Mucosa of stomach (tissue), 1 donor: ENCODE measurements around the gene NEGR1.

Experiments used
- H3K27me3 ChIP-seq: one replicate; pipeline ENCODE4 v1.7.0; 2013; ENCODE audit warnings: mild to moderate bottlenecking, low read length; ENCODE audit not compliant: control insufficient read depth, insufficient read depth
- H3K36me3 ChIP-seq: one replicate; pipeline ENCODE4 v1.7.0; 2013; ENCODE audit warnings: low read length; ENCODE audit not compliant: control insufficient read depth, insufficient read depth
- H3K4me1 ChIP-seq: one replicate; pipeline ENCODE4 v1.7.0; 2013; ENCODE audit warnings: mild to moderate bottlenecking, low read length; ENCODE audit not compliant: control insufficient read depth, insufficient read depth
- H3K4me3 ChIP-seq: one replicate; pipeline ENCODE4 v1.7.0; 2013; ENCODE audit warnings: low read length
- H3K9ac ChIP-seq: one replicate; pipeline ENCODE4 v1.7.0; 2013; ENCODE audit warnings: mild to moderate bottlenecking, low read length, moderate library complexity
- H3K9me3 ChIP-seq: one replicate; pipeline ENCODE4 v1.7.0; 2013; ENCODE audit warnings: mild to moderate bottlenecking, low read length, moderate library complexity; ENCODE audit not compliant: control insufficient read depth
- donor health status: Pancreatic carcinoma.

NEGR1 gene

GRCh38 chr1:71859806-71860205 lies 422.5 kb downstream of the NEGR1 start:
- no peak overlapping the region for H3K9ac ChIP-seq
- H3K4me3 ChIP-seq, result no peak overlapping the region
- H3K9me3 ChIP-seq, result no peaks in the 10 kb centered on the region
- H3K4me1 ChIP-seq, result no peaks in the 10 kb centered on the region
- H3K27me3 ChIP-seq, result no peaks in the 10 kb centered on the region
- no peaks in the 10 kb centered on the region for H3K36me3 ChIP-seq

DNA sequence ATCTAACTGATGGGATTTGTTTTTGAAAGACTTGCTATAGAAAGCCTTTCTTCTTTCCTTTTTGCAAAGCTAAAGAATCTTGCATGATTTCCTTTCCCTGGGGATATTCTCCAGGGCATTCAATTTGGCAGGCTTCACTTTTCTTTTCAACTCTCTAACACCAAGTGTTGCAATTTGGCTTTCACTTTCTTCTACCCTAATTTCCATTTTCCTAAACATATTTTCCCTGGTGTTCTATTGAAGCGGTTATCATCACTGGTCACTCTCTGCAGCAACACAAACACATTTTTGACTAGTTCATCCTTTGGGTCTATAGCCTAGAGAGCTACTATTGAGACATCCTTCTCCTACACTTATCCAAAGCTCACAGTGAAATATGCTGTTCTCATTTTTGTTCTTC lies 424.5 kb downstream of the NEGR1 start:
- Histone ChIP-seq H3K4me3 (no peak overlapping the region), H3K36me3 (no peaks in the 10 kb centered on the region), H3K9me3 (no peaks in the 10 kb centered on the region), H3K27me3 (no peaks in the 10 kb centered on the region), H3K4me1 (no peaks in the 10 kb centered on the region), H3K9ac (no peak overlapping the region)

DNA sequence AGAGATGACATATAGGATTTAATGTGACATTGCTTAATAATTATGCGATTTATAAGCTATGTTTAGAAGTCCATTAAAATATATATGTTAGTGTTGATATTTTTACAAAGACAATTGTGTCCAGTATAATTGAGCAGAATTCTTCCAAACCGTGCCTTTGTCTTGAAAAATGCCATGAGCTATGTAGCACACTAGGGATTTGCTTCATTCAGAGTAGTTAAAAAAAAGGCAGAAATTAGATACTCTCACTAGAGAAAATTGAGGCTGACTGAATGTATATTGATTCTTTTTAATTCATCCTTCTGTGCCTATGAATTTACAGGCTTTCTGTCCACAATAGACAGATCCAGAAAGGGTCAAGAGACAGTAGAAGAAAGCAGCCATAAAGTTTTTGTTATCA lies 429.0 kb downstream of the NEGR1 start:
- H3K27me3 ChIP-seq, result no peaks in the 10 kb centered on the region

GRCh38 chr1:71850936-71851335 lies 431.4 kb downstream of the NEGR1 start:
- no peak overlapping the region for H3K4me3 ChIP-seq
- H3K36me3 ChIP-seq, result no peaks in the 10 kb centered on the region
- no peaks in the 10 kb centered on the region for H3K27me3 ChIP-seq
- no peaks in the 10 kb centered on the region for H3K4me1 ChIP-seq
- no peak overlapping the region for H3K9ac ChIP-seq
- no peaks in the 10 kb centered on the region for H3K9me3 ChIP-seq

More for the DNA sequence above, 429.0 kb downstream of the NEGR1 start:
- Histone ChIP-seq H3K9ac (no peak overlapping the region), H3K4me3 (no peak overlapping the region), H3K9me3 (no peaks in the 10 kb centered on the region), H3K4me1 (no peaks in the 10 kb centered on the region), H3K36me3 (no peaks in the 10 kb centered on the region)

GRCh38 chr1:71850515-71850914 lies 431.8 kb downstream of the NEGR1 start:
- Histone ChIP-seq H3K27me3 (no peaks in the 10 kb centered on the region), H3K9ac (no peak overlapping the region), H3K4me3 (no peak overlapping the region), H3K36me3 (no peaks in the 10 kb centered on the region), H3K4me1 (no peaks in the 10 kb centered on the region), H3K9me3 (no peaks in the 10 kb centered on the region)

GRCh38 chr1:71843012-71843411 lies 439.3 kb downstream of the NEGR1 start:
- Histone ChIP-seq H3K36me3 (no peaks in the 10 kb centered on the region), H3K4me3 (no peak overlapping the region), H3K9me3 (peaks cover 3% of the 10 kb centered on the region), H3K9ac (no peak overlapping the region), H3K4me1 (no peaks in the 10 kb centered on the region), H3K27me3 (no peaks in the 10 kb centered on the region)

DNA sequence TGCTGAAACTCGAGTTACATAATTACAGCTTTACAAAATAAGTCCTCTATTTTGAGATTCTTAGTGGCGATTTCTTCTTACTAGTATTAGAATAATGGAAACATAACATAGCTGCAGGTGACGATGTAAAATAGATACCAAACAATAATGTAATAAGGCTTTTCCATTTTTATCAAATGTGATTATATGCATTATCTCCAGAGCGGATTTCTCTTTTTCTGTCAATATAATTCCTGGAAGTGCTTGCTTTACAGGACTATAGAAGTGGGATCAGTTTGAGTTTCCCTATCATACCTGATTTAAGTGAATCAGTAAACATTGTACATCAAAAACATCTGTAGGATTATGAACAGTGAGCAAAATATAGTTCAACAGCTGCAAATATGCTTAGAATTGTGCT lies 442.5 kb downstream of the NEGR1 start:
- peaks cover 3% of the 10 kb centered on the region for H3K9me3 ChIP-seq
- H3K36me3 ChIP-seq, result no peaks in the 10 kb centered on the region
- no peak overlapping the region for H3K4me3 ChIP-seq
- no peaks in the 10 kb centered on the region for H3K4me1 ChIP-seq
- H3K9ac ChIP-seq, result no peak overlapping the region
- H3K27me3 ChIP-seq, result no peaks in the 10 kb centered on the region

DNA sequence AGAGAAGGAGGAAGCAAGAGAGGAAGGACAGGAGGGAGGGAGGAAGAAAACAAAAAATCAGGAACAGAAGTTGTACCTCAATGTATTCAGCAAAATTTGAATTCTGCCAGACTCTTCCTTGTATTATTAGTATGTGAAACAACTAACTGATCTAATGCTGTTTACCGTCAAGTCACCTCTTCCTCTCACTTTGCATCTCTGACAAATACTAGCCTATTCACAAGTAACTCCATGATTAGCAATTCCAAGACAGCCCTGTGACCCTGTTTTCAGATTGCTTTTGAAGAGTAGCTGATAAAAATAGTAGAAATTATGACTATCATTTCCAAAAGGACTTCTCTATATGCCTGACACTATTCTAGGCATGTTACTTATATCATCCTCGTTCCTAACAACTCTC lies 445.4 kb downstream of the NEGR1 start:
- Histone ChIP-seq H3K9me3 (peaks cover 3% of the 10 kb centered on the region), H3K4me3 (no peak overlapping the region), H3K9ac (no peak overlapping the region), H3K27me3 (no peaks in the 10 kb centered on the region), H3K4me1 (no peaks in the 10 kb centered on the region), H3K36me3 (no peaks in the 10 kb centered on the region)

GRCh38 chr1:71835442-71835813 lies 446.9 kb downstream of the NEGR1 start:
- Histone ChIP-seq H3K36me3 (no peaks in the 10 kb centered on the region), H3K4me1 (no peaks in the 10 kb centered on the region), H3K4me3 (no peak overlapping the region), H3K9me3 (peaks cover 3% of the 10 kb centered on the region), H3K27me3 (no peaks in the 10 kb centered on the region), H3K9ac (no peak overlapping the region)

- Histone ChIP-seq H3K9me3 (no peaks in the 10 kb centered on the region), H3K27me3 (no peaks in the 10 kb centered on the region), H3K36me3 (no peaks in the 10 kb centered on the region), H3K9ac (no peak overlapping the region), H3K4me3 (no peak overlapping the region), H3K4me1 (no peaks in the 10 kb centered on the region)
These were observed 447.5 kb downstream of the NEGR1 start for GRCh38 chr1:71834601-71835441.

- Histone ChIP-seq H3K9me3 (no peaks in the 10 kb centered on the region), H3K36me3 (no peaks in the 10 kb centered on the region), H3K4me3 (no peak overlapping the region), H3K9ac (no peak overlapping the region), H3K4me1 (no peaks in the 10 kb centered on the region), H3K27me3 (no peaks in the 10 kb centered on the region)
These were observed 450.7 kb downstream of the NEGR1 start for GRCh38 chr1:71831646-71832045.

- Histone ChIP-seq H3K36me3 (no peaks in the 10 kb centered on the region), H3K27me3 (no peaks in the 10 kb centered on the region), H3K9me3 (no peaks in the 10 kb centered on the region), H3K4me3 (no peak overlapping the region), H3K4me1 (no peaks in the 10 kb centered on the region), H3K9ac (no peak overlapping the region)
These were observed 453.0 kb downstream of the NEGR1 start for GRCh38 chr1:71829346-71829745.
